GM06990 (cell line): ENCODE results near the gene ITGB1BP2.
"Not testable (repeated sequence)": the region's sequence is repeated elsewhere in the genome, so short reads cannot be mapped to it uniquely, and the experiment has no call there.

Experiments used
- DNase-seq: peaks from one replicate; pipeline ENCODE4 v3.0.0-alpha.2; 2011; ENCODE audit not compliant: insufficient read length; ENCODE audit errors: extremely low read depth
- H3K27me3 ChIP-seq: replicated peaks from 2 replicates; pipeline ENCODE4 v1.6.0; 2011; ENCODE audit warnings: low read length; ENCODE audit not compliant: control insufficient read depth, insufficient read depth
- H3K36me3 ChIP-seq: 2 replicates; pipeline ENCODE4 v1.5.1; 2011; ENCODE audit warnings: low read length; ENCODE audit not compliant: control insufficient read depth, insufficient read depth
- H3K4me3 ChIP-seq: replicated peaks from 2 replicates; pipeline ENCODE4 v1.5.1; 2011; ENCODE audit warnings: low read depth, mild to moderate bottlenecking, control low read depth, low read length
- TF ChIP-seq, protein P1 (sequence below): IDR thresholded peaks from 2 replicates; pipeline ENCODE4 v1.5.1; 2011; ENCODE audit warnings: low read length, control low read depth, mild to moderate bottlenecking, inconsistent platforms; ENCODE audit not compliant: insufficient read depth, poor library complexity, severe bottlenecking

ITGB1BP2 gene

DNA sequence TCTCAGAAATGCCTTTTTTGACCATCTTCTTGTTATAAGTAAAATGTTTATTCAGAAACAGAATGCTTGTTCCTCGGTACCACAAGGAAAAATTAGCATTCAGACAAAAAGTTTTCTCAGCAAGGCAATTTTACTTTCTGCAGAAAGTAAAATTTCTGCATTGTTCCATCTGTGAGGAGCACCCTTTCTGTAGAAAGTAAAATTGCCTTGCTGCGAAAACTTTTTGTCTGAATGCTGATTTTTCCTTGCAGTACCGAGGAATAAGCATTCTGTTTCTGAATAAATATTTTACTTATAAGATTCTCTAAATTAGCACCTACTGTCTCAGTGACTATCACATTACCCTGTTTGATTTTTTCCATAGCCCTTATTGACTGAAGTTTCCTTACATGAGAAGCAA, 24.8 kb downstream of the ITGB1BP2 start:
- H3K4me3 ChIP-seq, result no peak overlapping the region
- no peaks in the 10 kb centered on the region for H3K36me3 ChIP-seq
- no peak for DNase-seq
- TF ChIP-seq, protein P1, sequence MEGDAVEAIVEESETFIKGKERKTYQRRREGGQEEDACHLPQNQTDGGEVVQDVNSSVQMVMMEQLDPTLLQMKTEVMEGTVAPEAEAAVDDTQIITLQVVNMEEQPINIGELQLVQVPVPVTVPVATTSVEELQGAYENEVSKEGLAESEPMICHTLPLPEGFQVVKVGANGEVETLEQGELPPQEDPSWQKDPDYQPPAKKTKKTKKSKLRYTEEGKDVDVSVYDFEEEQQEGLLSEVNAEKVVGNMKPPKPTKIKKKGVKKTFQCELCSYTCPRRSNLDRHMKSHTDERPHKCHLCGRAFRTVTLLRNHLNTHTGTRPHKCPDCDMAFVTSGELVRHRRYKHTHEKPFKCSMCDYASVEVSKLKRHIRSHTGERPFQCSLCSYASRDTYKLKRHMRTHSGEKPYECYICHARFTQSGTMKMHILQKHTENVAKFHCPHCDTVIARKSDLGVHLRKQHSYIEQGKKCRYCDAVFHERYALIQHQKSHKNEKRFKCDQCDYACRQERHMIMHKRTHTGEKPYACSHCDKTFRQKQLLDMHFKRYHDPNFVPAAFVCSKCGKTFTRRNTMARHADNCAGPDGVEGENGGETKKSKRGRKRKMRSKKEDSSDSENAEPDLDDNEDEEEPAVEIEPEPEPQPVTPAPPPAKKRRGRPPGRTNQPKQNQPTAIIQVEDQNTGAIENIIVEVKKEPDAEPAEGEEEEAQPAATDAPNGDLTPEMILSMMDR, result no peak
- H3K27me3 ChIP-seq, result no peaks in the 10 kb centered on the region

- not testable (repeated sequence) for H3K4me3 ChIP-seq, H3K36me3 ChIP-seq, DNase-seq, H3K27me3 ChIP-seq
Measured at GRCh38 chrX:71349151-71349665, 47.7 kb downstream of the ITGB1BP2 start.

DNA sequence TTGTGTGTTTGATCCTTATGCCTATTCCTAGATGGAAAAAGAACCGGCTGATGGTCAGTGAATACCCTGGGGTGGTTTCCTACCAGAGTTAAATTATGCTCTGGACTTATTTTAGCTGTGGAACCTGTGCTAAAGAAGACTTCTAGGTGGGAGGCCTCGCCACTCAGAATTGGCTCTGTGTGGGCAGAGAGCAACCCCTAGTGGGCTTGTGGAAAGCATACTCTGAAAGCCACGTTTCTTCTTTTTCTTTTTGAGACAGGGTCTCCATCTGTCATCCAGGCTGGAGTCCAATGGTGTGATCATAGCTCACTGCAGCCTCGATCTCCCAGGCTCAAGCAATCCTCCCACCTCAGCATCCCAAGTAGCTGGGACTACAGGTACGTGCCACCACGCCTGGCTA, 48.3 kb downstream of the ITGB1BP2 start:
- not testable (repeated sequence) for H3K27me3 ChIP-seq, H3K36me3 ChIP-seq, H3K4me3 ChIP-seq, DNase-seq

GRCh38 chrX:71352439-71352838, 50.9 kb downstream of the ITGB1BP2 start:
- H3K4me3 ChIP-seq, H3K27me3 ChIP-seq, DNase-seq, H3K36me3 ChIP-seq: not testable (repeated sequence)
